Stimulated activated CD8-positive, alpha-beta memory T cell treated with anti-CD3 and anti-CD28 coated beads, Interleukin-2, amount 100 ng/mL, for 48 hours (primary cell): Measurements from ENCODE around the gene ASCC1.
"Not testable (repeated sequence)": the region's sequence is repeated elsewhere in the genome, so short reads cannot be mapped to it uniquely, and the experiment has no call there.

Experiments
- DNase-seq, 2 donors: peaks; one replicate each; pipeline ENCODE4 v3.0.0-alpha.2; 2020; ENCODE audit warnings: low read depth in 2 of 2

ASCC1 gene

GRCh38 chr10:72249176-72249862 is 33.2 kb upstream of the ASCC1 start:
- DNase-seq: not testable (repeated sequence)

GRCh38 chr10:72248468-72249151 is 32.5 kb upstream of the ASCC1 start:
- peak in 1 of 2 donors; percentile 47 for DNase-seq

- no peak for DNase-seq
Observed at GRCh38 chr10:72245949-72246525, 30.0 kb upstream of the ASCC1 start.

GRCh38 chr10:72244573-72245038 is 28.5 kb upstream of the ASCC1 start:
- no peak for DNase-seq

GRCh38 chr10:72243822-72244437 is 27.9 kb upstream of the ASCC1 start:
- DNase-seq: no peak

- no peak for DNase-seq
Observed at GRCh38 chr10:72242675-72243074, 26.6 kb upstream of the ASCC1 start.

- no peak for DNase-seq
Observed at GRCh38 chr10:72241691-72242252, 25.7 kb upstream of the ASCC1 start.

GRCh38 chr10:72240371-72240770 is 24.3 kb upstream of the ASCC1 start:
- DNase-seq: no peak

GRCh38 chr10:72239409-72239808 is 23.3 kb upstream of the ASCC1 start:
- DNase-seq: no peak

GRCh38 chr10:72238392-72239175 is 22.5 kb upstream of the ASCC1 start:
- no peak for DNase-seq

- DNase-seq: no peak
Observed at GRCh38 chr10:72235544-72236279, 19.6 kb upstream of the ASCC1 start.

- DNase-seq: no peak
Observed at GRCh38 chr10:72234560-72235095, 18.6 kb upstream of the ASCC1 start.

GRCh38 chr10:72233621-72234020 is 17.5 kb upstream of the ASCC1 start:
- DNase-seq: no peak

- DNase-seq: no peak
Observed at GRCh38 chr10:72229261-72230251, 13.5 kb upstream of the ASCC1 start.

- DNase-seq: no peak
Observed at GRCh38 chr10:72228318-72228751, 12.3 kb upstream of the ASCC1 start.

GRCh38 chr10:72227826-72228225 is 11.8 kb upstream of the ASCC1 start:
- no peak for DNase-seq

- DNase-seq: no peak
Observed at GRCh38 chr10:72226418-72227027, 10.4 kb upstream of the ASCC1 start.

GRCh38 chr10:72224191-72224590 is 8.1 kb upstream of the ASCC1 start:
- not testable (repeated sequence) for DNase-seq

- DNase-seq: no peak
Observed at GRCh38 chr10:72223743-72224101, 7.6 kb upstream of the ASCC1 start.
